Left lung (tissue), 10 donors: ENCODE measurements around the gene IRF2. TPM values are rescaled to one million over a fixed set of nuclear protein-coding genes. Genes with fewer than 3 reads are reported as not detected.

Experiments
- ATAC-seq: fragments of 200-7000 bp; cut with Tn5 transposase; one replicate; pipeline ENCODE4 v1.9.1; 2020; ENCODE audit warnings: moderate library complexity
- DNase-seq, 4 donors: peaks; one replicate each; pipeline ENCODE4 v3.0.0-alpha.2; 2013 to 2020
- H3K27ac ChIP-seq, 2 donors: fragments of 200-600 bp; sonication (generic) in 1 of 2; one replicate each; pipeline versions ENCODE4 v1.5.0 to v1.8.0; 2020 to 2021
- H3K27me3 ChIP-seq, 2 donors: fragments of 200-600 bp; sonication (generic) in 1 of 2; one replicate each; pipeline versions ENCODE4 v1.5.0 to v1.8.0; 2020 to 2021
- H3K36me3 ChIP-seq, 2 donors: fragments of 200-600 bp; sonication (generic) in 1 of 2; one replicate each; pipeline versions ENCODE4 v1.5.0 to v1.8.0; 2020 to 2021
- H3K4me1 ChIP-seq, 2 donors: fragments of 200-600 bp; one replicate each; pipeline ENCODE4 v1.8.0; 2021
- H3K4me3 ChIP-seq, 2 donors: fragments of 200-600 bp; sonication (generic) in 1 of 2; one replicate each; pipeline versions ENCODE4 v1.5.0 to v1.8.0; 2020 to 2021; ENCODE audit warnings: mild to moderate bottlenecking in 1 of 2
- H3K9me3 ChIP-seq, 2 donors: fragments of 200-600 bp; sonication (generic) in 1 of 2; one replicate each; pipeline versions ENCODE4 v1.5.0 to v1.8.0; 2020 to 2021
- CTCF ChIP-seq, 2 donors: fragments of 200-600 bp; sonication (generic) in 1 of 2; IDR thresholded peaks; one replicate each; pipeline versions ENCODE4 v1.5.0 to v1.8.0; 2021; ENCODE audit warnings: antibody characterized with exemption in 2 of 2
- intact Hi-C, 2 donors: fragments of 100-400 bp; cut with DNase I; formaldehyde crosslinking; loops; one replicate each; pipeline versions ENCODE4 v1.11.2 to v1.14.2; 2022
- polyA plus RNA-seq, 6 donors: library from polyadenylated mRNA; unstranded; fragments of 120-200 nt; gene quantifications; one replicate each; pipeline ENCODE4 v1.2.1, GENCODE V29; 2013; ENCODE audit not compliant: insufficient read length in 6 of 6
- total RNA-seq, 2 donors: library from RNA; stranded (reverse); fragmentation: NEBNext Ultra II Directional; extraction: Animal tissue kit (Norgen Biotek cat#: 25700); gene quantifications; one replicate each; pipeline ENCODE4 v1.2.1, GENCODE V29; 2021
- donor health status: DM: no; HTN: yes; CAD: no.
- donor health status: DM: no; HTN: no; CAD: no.

The IRF2 gene
- total and polyA plus RNA-seq, 8 donors, result 32.8 to 50.2 (median 47.0) TPM

- intact Hi-C loops, result no loop called here
- DNase-seq (no peak), ATAC-seq (no peak)
- peaks cover 0 to 22% of the 10 kb centered on the region in 2 donors for H3K4me1 ChIP-seq
- H3K27ac ChIP-seq, result peak overlapping the region in 1 of 2 donors; percentile 55
- no peaks in the 10 kb centered on the region for H3K9me3 ChIP-seq
- no peaks in the 10 kb centered on the region for H3K36me3 ChIP-seq
- no peaks in the 10 kb centered on the region for H3K27me3 ChIP-seq
- no peak overlapping the region for H3K4me3 ChIP-seq
- TF ChIP-seq CTCF (IDR thresholded peaks at IDR 0.05), result no peak
Measured at GRCh38 chr4:184370711-184371389, 103.5 kb downstream of the IRF2 start.

- Histone ChIP-seq H3K4me1 (peaks cover 0 to 14% of the 10 kb centered on the region in 2 donors), H3K4me3 (no peak overlapping the region), H3K27me3 (no peaks in the 10 kb centered on the region), H3K36me3 (no peaks in the 10 kb centered on the region), H3K27ac (no peak overlapping the region), H3K9me3 (no peaks in the 10 kb centered on the region)
- TF ChIP-seq CTCF (IDR thresholded peaks at IDR 0.05), result no peak
- intact Hi-C loops, result no loop called here
- no peak for DNase-seq
- ATAC-seq, result no peak
Measured at GRCh38 chr4:184369871-184370270, 104.5 kb downstream of the IRF2 start.

DNA sequence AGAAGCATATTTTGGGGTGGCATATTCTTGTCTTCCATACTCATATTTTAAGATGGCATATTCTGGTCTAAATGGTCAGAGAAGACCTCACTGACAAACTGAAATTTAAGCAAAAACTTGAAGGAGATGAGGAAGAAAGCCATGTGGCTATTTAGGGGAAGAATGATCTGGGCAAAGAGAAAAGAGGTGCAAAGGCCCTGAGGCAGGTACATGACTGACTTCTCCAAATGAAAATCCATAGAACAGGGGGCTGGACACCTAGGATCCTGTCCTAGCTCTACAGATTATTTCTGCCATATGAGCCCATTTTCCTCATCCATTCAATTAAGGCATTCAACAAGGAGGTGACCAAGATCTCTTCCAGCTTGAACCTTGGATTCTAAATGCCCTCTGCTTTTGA lies 105.6 kb downstream of the IRF2 start:
- Histone ChIP-seq H3K27ac (no peak overlapping the region), H3K36me3 (no peaks in the 10 kb centered on the region), H3K27me3 (no peaks in the 10 kb centered on the region), H3K4me1 (peaks cover 0 to 22% of the 10 kb centered on the region in 2 donors), H3K9me3 (no peaks in the 10 kb centered on the region), H3K4me3 (no peak overlapping the region)
- ATAC-seq (no peak), DNase-seq (no peak)
- intact Hi-C loops, result no loop called here
- TF ChIP-seq CTCF (IDR thresholded peaks at IDR 0.05), result no peak

DNA sequence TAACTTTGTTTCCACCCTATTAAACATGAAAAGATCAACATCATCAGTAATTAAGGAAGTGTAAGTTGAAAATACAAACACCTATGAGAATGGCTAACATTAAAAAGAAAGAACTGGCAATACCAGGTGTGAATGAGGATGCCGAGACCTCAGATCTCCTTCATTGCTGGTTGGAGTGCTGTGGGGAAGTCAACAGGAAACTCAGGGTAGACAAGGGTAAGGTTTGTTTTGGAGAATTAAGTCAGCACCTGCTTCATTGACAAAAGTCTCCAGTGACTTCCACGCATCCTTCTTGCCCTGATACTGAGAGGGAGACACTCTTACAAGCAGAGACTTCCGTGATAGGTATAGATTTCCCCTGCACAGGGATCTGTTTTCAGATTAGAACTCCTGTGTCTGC lies 106.1 kb downstream of the IRF2 start:
- Histone ChIP-seq H3K27ac (no peak overlapping the region), H3K9me3 (no peaks in the 10 kb centered on the region), H3K4me1 (peaks cover 0 to 27% of the 10 kb centered on the region in 2 donors), H3K36me3 (no peaks in the 10 kb centered on the region), H3K4me3 (no peak overlapping the region), H3K27me3 (no peaks in the 10 kb centered on the region)
- TF ChIP-seq CTCF (IDR thresholded peaks at IDR 0.05), result no peak
- intact Hi-C loops, result no loop called here
- ATAC-seq (no peak), DNase-seq (no peak)

- Histone ChIP-seq H3K27me3 (no peaks in the 10 kb centered on the region), H3K27ac (peak overlapping the region in 1 of 2 donors; percentile 39), H3K9me3 (no peaks in the 10 kb centered on the region), H3K36me3 (no peaks in the 10 kb centered on the region), H3K4me1 (peaks cover 0 to 27% of the 10 kb centered on the region in 2 donors), H3K4me3 (no peak overlapping the region)
- DNase-seq (no peak), ATAC-seq (no peak)
- intact Hi-C loops, result no loop called here
- TF ChIP-seq CTCF (IDR thresholded peaks at IDR 0.05), result no peak
Measured at GRCh38 chr4:184364100-184364921, 110.0 kb downstream of the IRF2 start.
